Panc1 (cell line): Measurements from ENCODE around the gene ZNF76. TPM values are rescaled to one million over a fixed set of nuclear protein-coding genes. Genes with fewer than 3 reads are reported as not detected.

Source experiments
- ATAC-seq: fragments of 200-7000 bp; cut with Tn5 transposase; 2 replicates; pipeline ENCODE4 v1.9.1; 2020; ENCODE audit warnings: mild to moderate bottlenecking, moderate library complexity
- BruUV-seq: library from RNA; stranded (reverse); fragments of 400-500 nt; replicated peaks from 2 replicates; lab custom pipeline; 2021; lab: Mats Ljungman, UMichigan
- CTCF ChIA-PET: fragments of 300-600 bp; sonication (Branson Sonifier 250); formaldehyde crosslinking; loops from one replicate; lab custom pipeline; 2022; ENCODE audit warnings: antibody characterized with exemption; lab: Charles Lee
- POLR2A ChIA-PET: fragments of 300-600 bp; sonication (Branson Sonifier 250); formaldehyde crosslinking; loops from one replicate; lab custom pipeline; 2022; ENCODE audit warnings: antibody characterized with exemption; lab: Charles Lee
- DNase-seq: peaks from one replicate; pipeline ENCODE4 v3.0.0-alpha.2; 2010; ENCODE audit warnings: low read depth, low spot score
- H3K27ac ChIP-seq: 2 replicates; pipeline ENCODE4 v1.5.1; 2011; ENCODE audit warnings: mild to moderate bottlenecking, low read length, inconsistent platforms
- H3K27me3 ChIP-seq: fragments of 200-500 bp; sonication (Bioruptor generic); 2 replicates; pipeline ENCODE4 v1.6.0; 2014; ENCODE audit warnings: low read length, inconsistent platforms; ENCODE audit not compliant: control insufficient read depth, insufficient read depth
- H3K36me3 ChIP-seq: fragments of 200-500 bp; sonication (Bioruptor generic); 2 replicates; pipeline ENCODE4 v1.5.1; 2014; ENCODE audit warnings: inconsistent platforms, mild to moderate bottlenecking, low read length, moderate library complexity; ENCODE audit not compliant: control insufficient read depth, insufficient read depth
- H3K4me1 ChIP-seq: 2 replicates; pipeline ENCODE4 v1.5.1; 2011; ENCODE audit warnings: inconsistent platforms, mild to moderate bottlenecking, low read length, moderate library complexity; ENCODE audit not compliant: control insufficient read depth, insufficient read depth
- H3K4me3 ChIP-seq, 2 experiments: 2 replicates each; pipeline ENCODE4 v1.5.1; 2011 to 2012; ENCODE audit warnings: low read depth in 2 of 2, low read length in 2 of 2, mild to moderate bottlenecking in 2 of 2, inconsistent platforms in 1 of 2, moderate library complexity in 1 of 2
- H3K9me3 ChIP-seq: fragments of 200-500 bp; sonication (Bioruptor generic); 2 replicates; pipeline ENCODE4 v1.5.1; 2014; ENCODE audit warnings: low read depth, mild to moderate bottlenecking, inconsistent platforms, low read length, moderate library complexity; ENCODE audit not compliant: control insufficient read depth, insufficient read depth
- CTCF ChIP-seq: fragments of 450-650 bp; IDR thresholded peaks from 2 replicates; pipeline ENCODE4 v1.5.1; 2017; ENCODE audit warnings: mild to moderate bottlenecking
- POLR2AphosphoS5 ChIP-seq: IDR thresholded peaks from 2 replicates; pipeline ENCODE4 v1.6.1; 2012; ENCODE audit warnings: mild to moderate bottlenecking, low read depth, low read length, moderate library complexity
- REST ChIP-seq, 2 experiments: IDR thresholded peaks; 2 replicates each; pipeline ENCODE4 v1.6.1; 2011 to 2012; ENCODE audit warnings: low read depth in 2 of 2, control low read depth in 1 of 2, low read length in 1 of 2, mild to moderate bottlenecking in 1 of 2, moderate library complexity in 1 of 2; ENCODE audit not compliant: insufficient read depth in 1 of 2
- SIN3A ChIP-seq: IDR thresholded peaks from 2 replicates; pipeline ENCODE4 v1.6.1; 2012; ENCODE audit warnings: low read depth, mild to moderate bottlenecking, low read length, moderate library complexity, borderline replicate concordance; ENCODE audit not compliant: insufficient read depth
- TCF7L2 ChIP-seq: IDR thresholded peaks from 2 replicates; pipeline ENCODE4 v1.6.1; 2011; ENCODE audit warnings: mild to moderate bottlenecking, low read depth, low read length, inconsistent platforms
- in situ Hi-C: cut with HindIII; loops from 2 replicates; pipeline ENCODE4 v1.10.0; 2016; ENCODE audit warnings: low sequenced_read_pairs, low pct_unique_long_range_greater_than_20kb
- intact Hi-C: fragments of 100-400 bp; cut with micrococcal nuclease; formaldehyde crosslinking; loops from one replicate; pipeline ENCODE4 v1.10.0; 2022; ENCODE audit not compliant: unreplicated experiment
- total RNA-seq: library from RNA; stranded (reverse); gene quantifications from one replicate; pipeline ENCODE4 v1.2.1, GENCODE V29; 2021; ENCODE audit not compliant: unreplicated experiment

Gene ZNF76
- total RNA-seq, 1 experiment from 2014 or later, result 41.5 TPM

GRCh38 chr6:35309611-35310264, 50.2 kb downstream of the ZNF76 start:
- intact Hi-C loops, result no loop called here
- H3K4me3 ChIP-seq, result no peak overlapping the region
- POLR2A ChIA-PET, result no interaction called here
- no TSS peak for BruUV-seq
- TF ChIP-seq TCF7L2, result no peak
- in situ Hi-C loops, result no loop called here
- H3K36me3 ChIP-seq, result no peaks in the 10 kb centered on the region
- peaks cover under 1% of the 10 kb centered on the region; the same call in 1 of the 2 replicates for H3K27me3 ChIP-seq
- CTCF ChIA-PET, result no interaction called here
- H3K4me1 ChIP-seq, result no peaks in the 10 kb centered on the region
- H3K9me3 ChIP-seq, result no peaks in the 10 kb centered on the region
- no peak for DNase-seq
- H3K27ac ChIP-seq, result no peak overlapping the region
- ATAC-seq, result no peak

- Histone ChIP-seq H3K4me1 (no peaks in the 10 kb centered on the region), H3K36me3 (no peaks in the 10 kb centered on the region), H3K27me3 (peaks cover 5% of the 10 kb centered on the region; the same call in 1 of the 2 replicates), H3K27ac (no peak overlapping the region), H3K4me3 (no peak overlapping the region), H3K9me3 (no peaks in the 10 kb centered on the region)
- intact Hi-C loops (no loop called here), in situ Hi-C loops (no loop called here)
- BruUV-seq, result no TSS peak
- ATAC-seq (no peak), DNase-seq (no peak)
- POLR2A ChIA-PET, result no interaction called here
- CTCF ChIA-PET, result no interaction called here
- TF ChIP-seq SIN3A, result no peak
- TF ChIP-seq REST (IDR thresholded peaks at IDR 0.05; ENCODE audit: insufficient read depth in 1 of 2, low read depth in 2 of 2, low read length in 1 of 2), result no peak
- TF ChIP-seq POLR2AphosphoS5, result no peak
- TF ChIP-seq TCF7L2, result no peak
- TF ChIP-seq CTCF, result no peak
Measured at GRCh38 chr6:35310265-35310831, 50.8 kb downstream of the ZNF76 start.

GRCh38 chr6:35311390-35312075, 52.0 kb downstream of the ZNF76 start:
- in situ Hi-C loops (no loop called here), intact Hi-C loops (no loop called here)
- ATAC-seq (no peak), DNase-seq (no peak)
- Histone ChIP-seq H3K4me3 (no peak overlapping the region), H3K27me3 (peaks cover 7% of the 10 kb centered on the region; the same call in 1 of the 2 replicates), H3K27ac (no peak overlapping the region), H3K4me1 (no peaks in the 10 kb centered on the region), H3K36me3 (no peaks in the 10 kb centered on the region), H3K9me3 (no peaks in the 10 kb centered on the region)
- POLR2A ChIA-PET, result no interaction called here
- no peak for TF ChIP-seq TCF7L2
- no peak for TF ChIP-seq POLR2AphosphoS5
- no peak for TF ChIP-seq SIN3A
- no peak for TF ChIP-seq REST (IDR thresholded peaks at IDR 0.05; ENCODE audit: insufficient read depth in 1 of 2, low read depth in 2 of 2, low read length in 1 of 2)
- no peak for TF ChIP-seq CTCF
- CTCF ChIA-PET, result no interaction called here
- no TSS peak for BruUV-seq
